K562 (cell line): ENCODE data around the gene SERPINA12. TPM values are rescaled to one million over a fixed set of nuclear protein-coding genes. Genes with fewer than 3 reads are reported as not detected.

Experiments used
- ATAC-seq: fragments of 200-7000 bp; cut with Tn5 transposase; 3 replicates; pipeline ENCODE4 v1.9.1; 2020; ENCODE audit warnings: moderate library complexity
- BruUV-seq: library from RNA; stranded (reverse); fragments of 400-500 nt; replicated peaks from 2 replicates; lab custom pipeline; 2021; lab: Mats Ljungman, UMichigan
- CTCF ChIA-PET: fragments of 300-600 bp; formaldehyde crosslinking; extraction: SDS; loops from one replicate; lab custom pipeline; 2021; ENCODE audit warnings: low intra/inter-chr PET ratio; lab: Yijun Ruan, JAX
- POLR2A ChIA-PET: fragments of 300-600, 350-650 bp; sonication (Branson Sonifier 250); formaldehyde crosslinking; extraction: SDS; loops from one replicate; lab custom pipeline; 2021; ENCODE audit warnings: antibody characterized with exemption, inconsistent platforms; lab: Yijun Ruan, JAX
- DNase-seq, 4 experiments: peaks; one replicate each; pipeline versions ENCODE4 v3.0.0 to v3.0.0-alpha.2; 2011 to 2018; ENCODE audit warnings: low spot score in 3 of 4, mixed read lengths in 3 of 4; ENCODE audit errors: extremely low read depth in 1 of 4
- FAIRE-seq: peaks from 2 replicates; lab custom pipeline; 2011; peaks lifted over from hg19 to GRCh38; lab: Jason Lieb, UNC
- H2AFZ ChIP-seq: 2 replicates; pipeline ENCODE4 v1.6.0; 2011; ENCODE audit warnings: low read depth, low read length, control low read depth, inconsistent platforms
- H3K27ac ChIP-seq: fragments of 200-600 bp; 3 replicates; pipeline ENCODE4 v1.8.0; 2011; ENCODE audit warnings: low read depth, mild to moderate bottlenecking, control low read depth, inconsistent platforms, low read length, moderate library complexity, mixed read lengths; ENCODE audit errors: extremely low read depth
- H3K27me3 ChIP-seq, 2 experiments: fragments of 300-600 bp in 1 of 2; 2 replicates in 1 of 2; 3 replicates in 1 of 2; pipeline versions ENCODE4 v1.6.0 to v1.8.0; 2011; ENCODE audit warnings: inconsistent platforms in 2 of 2, low read length in 2 of 2, mild to moderate bottlenecking in 1 of 2, mixed read lengths in 1 of 2, moderate library complexity in 1 of 2; ENCODE audit not compliant: control insufficient read depth in 2 of 2, insufficient read depth in 2 of 2
- H3K36me3 ChIP-seq: fragments of 300-600 bp; 3 replicates; pipeline ENCODE4 v1.8.0; 2011; ENCODE audit warnings: mild to moderate bottlenecking, low read length, inconsistent platforms; ENCODE audit not compliant: control insufficient read depth, insufficient read depth
- H3K4me1 ChIP-seq, 2 experiments: fragments of 200-600 bp in 1 of 2; replicated peaks in 1 of 2; 2 replicates in 1 of 2; 3 replicates in 1 of 2; pipeline versions ENCODE4 v1.5.1 to v1.8.0; 2011; ENCODE audit warnings: inconsistent platforms in 2 of 2, low read length in 2 of 2, mild to moderate bottlenecking in 1 of 2, mixed read lengths in 1 of 2, moderate library complexity in 1 of 2; ENCODE audit not compliant: control insufficient read depth in 2 of 2, insufficient read depth in 2 of 2
- H3K4me2 ChIP-seq: 2 replicates; pipeline ENCODE4 v1.6.1; 2011; ENCODE audit warnings: low read length, control low read depth, inconsistent platforms, mixed read lengths; ENCODE audit not compliant: insufficient read depth
- H3K4me3 ChIP-seq: fragments of 200-600 bp; sonication (generic), shearing (Covaris generic); 2 replicates; pipeline ENCODE4 v1.5.1; 2016; ENCODE audit warnings: control low read depth, inconsistent platforms
- H3K79me2 ChIP-seq: fragments of 200-600 bp; 3 replicates; pipeline ENCODE4 v1.8.0; 2011; ENCODE audit warnings: low read length, inconsistent platforms; ENCODE audit not compliant: control insufficient read depth, insufficient read depth
- H3K9ac ChIP-seq, 2 experiments: 2 replicates each; pipeline versions ENCODE4 v1.6.0 to v1.6.1; 2011; ENCODE audit warnings: low read depth in 2 of 2, low read length in 2 of 2, control low read depth in 1 of 2, inconsistent platforms in 1 of 2, mild to moderate bottlenecking in 1 of 2, mixed read lengths in 1 of 2; ENCODE audit not compliant: insufficient read depth in 1 of 2
- H3K9me1 ChIP-seq: one replicate; pipeline ENCODE4 v1.6.0; 2011; ENCODE audit warnings: inconsistent platforms, mild to moderate bottlenecking, low read length, moderate library complexity; ENCODE audit not compliant: control insufficient read depth, insufficient read depth
- H3K9me3 ChIP-seq: replicated peaks from 2 replicates; pipeline ENCODE4 v1.5.1; 2011; ENCODE audit warnings: low read depth, low read length, inconsistent platforms; ENCODE audit not compliant: control insufficient read depth, insufficient read depth
- H4K20me1 ChIP-seq: replicated peaks from 2 replicates; pipeline ENCODE4 v1.6.1; 2011; ENCODE audit warnings: low read length, inconsistent platforms, mixed read lengths; ENCODE audit not compliant: control insufficient read depth, insufficient read depth
- MAFG ChIP-seq: fragments of 450-650 bp; conservative IDR thresholded peaks from 2 replicates; pipeline ENCODE4 v1.6.1; 2016; ENCODE audit warnings: missing genetic modification characterization, missing compliant biosample characterization
- MAFK ChIP-seq: IDR thresholded peaks from 2 replicates; pipeline ENCODE4 v1.6.1; 2011; ENCODE audit warnings: low read length, improper control_type of control experiment
- MCM5 ChIP-seq: fragments of 450-650 bp; IDR thresholded peaks from 2 replicates; pipeline ENCODE4 v1.6.1; 2016; ENCODE audit warnings: low read depth
- MYBL2 ChIP-seq, 2 experiments: fragments of 450-650 bp in 1 of 2; sonication (generic) in 1 of 2; formaldehyde crosslinking in 1 of 2; IDR thresholded peaks; 2 replicates each; pipeline versions ENCODE4 v1.6.1 to v1.8.1; 2017 to 2022; ENCODE audit warnings: borderline replicate concordance in 1 of 2, inconsistent platforms in 1 of 2, low read depth in 1 of 2, mild to moderate bottlenecking in 1 of 2, missing genetic modification reagents in 1 of 2, moderate library complexity in 1 of 2
- TBL1XR1 ChIP-seq, 2 experiments: IDR thresholded peaks; 2 replicates each; pipeline ENCODE4 v1.6.1; 2012; ENCODE audit warnings: improper control_type of control experiment in 2 of 2, low read length in 2 of 2, mild to moderate bottlenecking in 1 of 2
- ZKSCAN1 ChIP-seq: fragments of 150-350 bp; IDR thresholded peaks from 2 replicates; pipeline ENCODE4 v1.6.1; 2016; ENCODE audit warnings: low read depth, low read length
- ZSCAN29 ChIP-seq: fragments of 450-650 bp; IDR thresholded peaks from 2 replicates; pipeline ENCODE4 v1.6.1; 2017
- WGBS: fragments of 100-300 bp; shearing (Covaris generic); methylation state at CpG from one replicate; pipeline ENCODE4 v1.1.6; 2016; ENCODE audit warnings: low coverage, mixed read lengths; ENCODE audit not compliant: insufficient coverage; ENCODE audit errors: missing lambda C conversion rate; 5-methylcytosine and 5-hydroxymethylcytosine counted together
- in situ Hi-C: fragments of 300-500 bp; cut with MboI; formaldehyde crosslinking; loops from 4 replicates; pipeline ENCODE4 v1.15.0; 2018; ENCODE audit warnings: inconsistent platforms, mixed read lengths
- intact Hi-C: fragments of 100-400 bp; cut with micrococcal nuclease; formaldehyde crosslinking; loops from 2 replicates; pipeline ENCODE4 v1.14.2; 2022
- polyA plus RNA-seq, 8 experiments: library from polyadenylated mRNA; depleted of rRNA in 4 of 8; stranded (reverse) in 5 of 8; unstranded in 3 of 8; fragments of >200 nt; fragmentation: Nextera tagmentation in 2 of 8; fragmentation: Illumina TruSeq in 1 of 8; extraction: Ambion mirVana in 2 of 8; extraction: Trizol in 1 of 8; gene quantifications; 2 replicates each; pipeline versions ENCODE4 v1.2.1 to v1.2.3, GENCODE V29; 2011 to 2014; ENCODE audit warnings: inconsistent platforms in 1 of 8, missing spikeins in 1 of 8
- total RNA-seq, 7 experiments: library from RNA; depleted of rRNA in 6 of 7; stranded (reverse); fragments of >200 nt in 6 of 7; fragmentation: Illumina TruSeq in 2 of 7; extraction: Trizol in 2 of 7; gene quantifications; 2 replicates each; pipeline versions ENCODE4 v1.2.1 to v1.2.3, GENCODE V29; 2011 to 2021; ENCODE audit warnings: low replicate concordance in 1 of 7

The SERPINA12 gene
- total and polyA plus RNA-seq, 9 of the 15 experiments (the other 6 are each of a cell fraction or from before 2014, with no cell fraction given) = not detected

DNA sequence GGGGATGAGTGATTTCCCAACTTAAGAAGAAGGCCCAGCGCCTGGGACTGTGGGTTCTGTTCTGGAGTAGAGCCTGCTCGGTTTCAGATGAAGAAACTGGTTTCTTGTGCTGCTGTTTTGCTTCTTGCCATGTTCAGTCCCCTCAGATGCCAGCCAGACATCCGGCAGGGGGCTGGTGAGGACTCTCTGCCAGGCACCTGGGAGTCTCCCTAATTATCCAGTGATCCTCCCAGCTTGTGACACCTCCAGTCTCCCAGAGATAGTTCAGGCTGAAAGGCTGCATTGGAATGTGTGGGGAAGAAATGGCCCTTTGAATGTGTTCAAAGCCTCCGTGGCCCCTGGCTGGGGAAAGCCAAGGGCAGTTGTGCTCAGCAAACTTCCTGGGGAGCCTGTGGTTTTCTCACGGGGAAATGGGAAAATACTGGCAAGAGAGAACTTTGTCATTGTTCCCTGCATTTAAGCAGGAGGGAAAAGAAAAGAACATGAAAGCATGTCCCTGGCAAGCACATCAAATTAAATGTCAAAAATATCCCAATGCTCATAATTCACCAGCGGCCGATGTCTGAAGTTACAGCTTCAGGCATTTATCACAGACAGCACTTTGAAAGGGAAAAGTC lies 8.5 kb upstream of the SERPINA12 start:
- no peak overlapping the region for H3K4me3 ChIP-seq
- no peak for DNase-seq
- no peak overlapping the region for H3K9ac ChIP-seq
- no peak overlapping the region for H2AFZ ChIP-seq
- no peak overlapping the region for H3K27ac ChIP-seq
- H3K4me2 ChIP-seq = no peak overlapping the region
- no TSS peak for BruUV-seq
- no peak for TF ChIP-seq MYBL2 (IDR thresholded peaks at IDR 0.05; ENCODE audit: low read depth)
- TF ChIP-seq MYBL2 (CRISPR knock-in tag; IDR thresholded peaks at IDR 0.05; ENCODE audit: borderline replicate concordance) = no peak
- TF ChIP-seq TBL1XR1 (IDR thresholded peaks at IDR 0.05; ENCODE audit: low read length in 2 of 2) = no peak
- TF ChIP-seq MCM5 = no peak
- no peak for TF ChIP-seq MAFK
- no peak for TF ChIP-seq MAFG (tag)
- TF ChIP-seq, all 486 proteins: peak for 0
- intact Hi-C loops (no loop called here), in situ Hi-C loops (no loop called here)
- H3K4me1 ChIP-seq = no peaks in the 10 kb centered on the region
- H4K20me1 ChIP-seq = no peaks in the 10 kb centered on the region
- ATAC-seq (no peak), FAIRE-seq (no peak)
- no peaks in the 10 kb centered on the region for H3K9me1 ChIP-seq
- H3K36me3 ChIP-seq = no peaks in the 10 kb centered on the region
- ChIA-PET POLR2A (no interaction called here), CTCF (no interaction called here)
- WGBS = 2% methylated on average over 5 of the region's 7 CpGs
- no peaks in the 10 kb centered on the region for H3K9me3 ChIP-seq
- H3K27me3 ChIP-seq = no peaks in the 10 kb centered on the region; a peak in 1 of 5 replicates
- no peaks in the 10 kb centered on the region for H3K79me2 ChIP-seq

DNA sequence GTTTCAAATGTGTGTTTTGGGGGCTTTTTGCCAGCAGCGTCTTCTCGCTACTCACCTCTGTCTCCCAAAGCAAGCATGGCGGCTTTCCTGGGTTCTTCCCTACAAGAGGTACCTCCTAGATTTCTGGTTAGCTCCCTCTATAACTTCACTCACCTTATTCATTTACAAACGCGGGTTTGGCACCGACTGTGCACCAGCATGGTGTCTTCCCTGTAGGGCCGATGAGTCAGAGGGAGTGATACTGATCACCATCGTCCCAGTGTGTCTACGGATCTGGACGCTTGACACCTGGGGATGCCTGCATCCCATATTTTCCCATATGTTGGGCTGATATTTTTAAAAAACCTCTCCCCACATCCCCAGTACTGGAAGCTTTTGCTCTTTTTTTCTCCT lies 8.0 kb upstream of the SERPINA12 start:
- H2AFZ ChIP-seq = no peak overlapping the region
- BruUV-seq = no TSS peak
- ATAC-seq (no peak), DNase-seq (no peak), FAIRE-seq (no peak)
- H3K9me3 ChIP-seq = no peaks in the 10 kb centered on the region
- no peak overlapping the region for H3K4me2 ChIP-seq
- H4K20me1 ChIP-seq = no peaks in the 10 kb centered on the region
- no peaks in the 10 kb centered on the region for H3K79me2 ChIP-seq
- ChIA-PET POLR2A (no interaction called here), CTCF (no interaction called here)
- no peak overlapping the region for H3K9ac ChIP-seq
- no peak for TF ChIP-seq ZKSCAN1
- TF ChIP-seq ZSCAN29 = no peak
- H3K27ac ChIP-seq = no peak overlapping the region
- no peaks in the 10 kb centered on the region for H3K9me1 ChIP-seq
- WGBS = under 1% methylated on average over 10 of the region's 10 CpGs
- intact Hi-C loops (no loop called here), in situ Hi-C loops (no loop called here)
- no peaks in the 10 kb centered on the region for H3K36me3 ChIP-seq
- no peak overlapping the region for H3K4me3 ChIP-seq
- no peaks in the 10 kb centered on the region for H3K4me1 ChIP-seq
- no peaks in the 10 kb centered on the region; a peak in 1 of 5 replicates for H3K27me3 ChIP-seq
